Measurements from ENCODE around the gene KCNIP3.

DNA sequence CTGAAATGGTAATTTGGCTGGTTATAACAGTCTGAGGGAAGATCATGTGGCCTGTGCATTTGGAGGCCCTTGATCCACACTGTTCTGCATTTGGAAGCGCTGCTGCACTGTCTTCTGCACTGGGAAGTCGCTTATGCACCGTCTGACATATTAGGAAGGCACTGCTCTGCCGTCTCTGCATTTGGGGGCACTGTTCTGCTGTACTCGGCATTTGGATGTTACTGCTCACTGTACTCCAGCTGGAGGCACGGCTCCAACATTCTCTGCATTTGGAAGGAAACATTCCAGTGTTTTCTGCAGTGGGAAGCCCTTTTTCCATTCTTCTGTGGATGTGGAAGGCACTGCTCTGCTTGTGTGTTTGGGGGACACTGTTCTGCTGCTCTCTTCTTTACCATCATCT is 32.5 kb upstream of the KCNIP3 start:
- TF ChIP-seq CTCF (conservative IDR thresholded peaks at IDR 0.05) (no peak), ZFX (IDR thresholded peaks at IDR 0.05) (no peak)

Data from C4-2B (cell line).